ENCODE measurements around the gene ULK4.

DNA sequence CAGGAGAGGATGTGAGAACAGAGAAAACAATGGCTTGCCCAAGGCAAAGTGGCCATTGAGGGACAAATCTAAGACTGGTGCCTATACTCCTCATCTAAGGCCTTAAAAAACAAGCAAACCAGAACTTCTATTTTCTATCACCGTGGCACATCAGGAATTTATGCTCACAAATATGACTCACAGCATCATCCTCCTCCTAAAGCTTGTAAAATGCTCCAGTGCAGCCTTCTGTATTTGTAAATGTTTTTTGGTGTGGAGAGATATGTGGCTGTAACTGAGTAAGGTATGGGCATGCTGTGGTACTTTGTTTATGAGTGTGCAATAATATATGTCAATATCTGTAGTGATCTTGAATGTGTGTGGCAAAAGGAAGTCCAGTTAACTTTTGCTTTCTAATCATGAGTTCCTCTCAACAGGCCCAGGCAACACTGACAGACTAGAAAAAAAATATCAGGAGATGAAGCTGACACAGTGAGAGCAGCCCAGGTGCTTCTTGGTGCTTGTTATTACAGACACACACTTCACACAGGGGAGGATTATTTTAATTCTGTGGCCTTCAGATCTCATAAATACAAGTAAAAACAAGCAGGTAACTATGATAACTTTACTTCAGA lies 702.3 kb downstream of the ULK4 start:
- TF ChIP-seq, protein P1, sequence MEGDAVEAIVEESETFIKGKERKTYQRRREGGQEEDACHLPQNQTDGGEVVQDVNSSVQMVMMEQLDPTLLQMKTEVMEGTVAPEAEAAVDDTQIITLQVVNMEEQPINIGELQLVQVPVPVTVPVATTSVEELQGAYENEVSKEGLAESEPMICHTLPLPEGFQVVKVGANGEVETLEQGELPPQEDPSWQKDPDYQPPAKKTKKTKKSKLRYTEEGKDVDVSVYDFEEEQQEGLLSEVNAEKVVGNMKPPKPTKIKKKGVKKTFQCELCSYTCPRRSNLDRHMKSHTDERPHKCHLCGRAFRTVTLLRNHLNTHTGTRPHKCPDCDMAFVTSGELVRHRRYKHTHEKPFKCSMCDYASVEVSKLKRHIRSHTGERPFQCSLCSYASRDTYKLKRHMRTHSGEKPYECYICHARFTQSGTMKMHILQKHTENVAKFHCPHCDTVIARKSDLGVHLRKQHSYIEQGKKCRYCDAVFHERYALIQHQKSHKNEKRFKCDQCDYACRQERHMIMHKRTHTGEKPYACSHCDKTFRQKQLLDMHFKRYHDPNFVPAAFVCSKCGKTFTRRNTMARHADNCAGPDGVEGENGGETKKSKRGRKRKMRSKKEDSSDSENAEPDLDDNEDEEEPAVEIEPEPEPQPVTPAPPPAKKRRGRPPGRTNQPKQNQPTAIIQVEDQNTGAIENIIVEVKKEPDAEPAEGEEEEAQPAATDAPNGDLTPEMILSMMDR (IDR thresholded peaks at IDR 0.05) = no peak
- no peak for TF ChIP-seq POLR2A (IDR thresholded peaks at IDR 0.05)
